ENCODE measurements around the gene SRL. TPM values are rescaled to one million over a fixed set of nuclear protein-coding genes. Genes with fewer than 3 reads are reported as not detected.

SRL gene
- total RNA-seq, 4 donors from 2014 or later: 0.67 to 1.1 (median 0.84) TPM

DNA sequence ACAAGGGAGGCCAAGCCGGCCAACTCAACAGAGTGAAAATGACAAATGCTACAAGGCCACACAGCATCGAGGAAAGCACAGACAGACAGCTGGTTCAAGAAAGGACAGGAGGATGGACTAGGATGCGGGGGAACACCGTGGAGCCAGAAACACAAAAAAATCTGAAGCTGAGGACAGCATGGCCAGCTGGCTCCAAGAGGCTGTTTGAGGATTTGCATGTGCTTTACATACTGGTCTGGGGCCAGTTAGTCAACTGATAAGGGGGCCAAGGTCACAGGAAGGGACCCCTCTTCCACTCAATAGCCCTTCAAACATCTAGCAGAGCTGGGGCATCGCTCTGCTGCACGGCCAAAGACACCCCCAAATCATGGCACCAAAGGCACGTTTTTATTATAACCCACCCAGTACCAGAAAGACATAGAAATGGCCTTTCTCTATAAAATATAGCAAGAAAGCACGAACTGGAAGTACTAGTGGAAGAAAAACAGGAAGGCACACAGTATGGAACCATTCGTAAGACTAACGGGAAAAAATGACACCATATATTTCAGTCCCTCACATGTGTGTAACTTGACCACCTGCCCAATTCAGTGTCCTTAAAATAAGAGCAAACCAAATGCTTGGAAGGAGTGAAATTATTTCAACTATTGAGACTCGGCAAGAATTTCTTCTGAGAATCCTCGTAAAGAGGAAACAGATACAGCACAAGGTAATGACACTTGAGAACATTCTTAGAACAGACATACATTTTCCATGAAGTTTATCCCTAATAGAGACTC lies 7.8 kb upstream of the SRL start:
- Histone ChIP-seq H3K27me3 (no peaks in the 10 kb centered on the region), H3K4me1 (peaks cover 15 to 29% of the 10 kb centered on the region in 2 donors), H3K36me3 (no peaks in the 10 kb centered on the region), H3K27ac (no peak overlapping the region), H3K4me3 (replicated peaks in 1 of 3) (no peak overlapping the region), H3K9me3 (no peaks in the 10 kb centered on the region)
- intact Hi-C loops (cut with DNase I): no loop called here
- TF ChIP-seq POLR2A (IDR thresholded peaks at IDR 0.05): no peak
- TF ChIP-seq, protein P1, sequence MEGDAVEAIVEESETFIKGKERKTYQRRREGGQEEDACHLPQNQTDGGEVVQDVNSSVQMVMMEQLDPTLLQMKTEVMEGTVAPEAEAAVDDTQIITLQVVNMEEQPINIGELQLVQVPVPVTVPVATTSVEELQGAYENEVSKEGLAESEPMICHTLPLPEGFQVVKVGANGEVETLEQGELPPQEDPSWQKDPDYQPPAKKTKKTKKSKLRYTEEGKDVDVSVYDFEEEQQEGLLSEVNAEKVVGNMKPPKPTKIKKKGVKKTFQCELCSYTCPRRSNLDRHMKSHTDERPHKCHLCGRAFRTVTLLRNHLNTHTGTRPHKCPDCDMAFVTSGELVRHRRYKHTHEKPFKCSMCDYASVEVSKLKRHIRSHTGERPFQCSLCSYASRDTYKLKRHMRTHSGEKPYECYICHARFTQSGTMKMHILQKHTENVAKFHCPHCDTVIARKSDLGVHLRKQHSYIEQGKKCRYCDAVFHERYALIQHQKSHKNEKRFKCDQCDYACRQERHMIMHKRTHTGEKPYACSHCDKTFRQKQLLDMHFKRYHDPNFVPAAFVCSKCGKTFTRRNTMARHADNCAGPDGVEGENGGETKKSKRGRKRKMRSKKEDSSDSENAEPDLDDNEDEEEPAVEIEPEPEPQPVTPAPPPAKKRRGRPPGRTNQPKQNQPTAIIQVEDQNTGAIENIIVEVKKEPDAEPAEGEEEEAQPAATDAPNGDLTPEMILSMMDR (IDR thresholded peaks at IDR 0.05): no peak
- WGBS, 2 donors: 83 to 85% methylated on average over 12 of the region's 12 CpGs
- DNase-seq: no peak

- TF ChIP-seq POLR2A (IDR thresholded peaks at IDR 0.05): no peak
- TF ChIP-seq, protein P1 (IDR thresholded peaks at IDR 0.05): peak in 1 of 6 experiments; percentile 3
- no peaks in the 10 kb centered on the region for H3K9me3 ChIP-seq
- H3K27me3 ChIP-seq: no peaks in the 10 kb centered on the region
- DNase-seq: peak; percentile 79 to 82
- 29 to 38% methylated on average over 7 of the region's 7 CpGs for WGBS, 2 donors
- H3K36me3 ChIP-seq: no peaks in the 10 kb centered on the region
- H3K4me1 ChIP-seq: peaks cover 11 to 22% of the 10 kb centered on the region in 2 donors
- peak overlapping the region; percentile 83 to 87 (median 87) for H3K27ac ChIP-seq
- H3K4me3 ChIP-seq (replicated peaks in 1 of 3): no peak overlapping the region
- intact Hi-C loops (cut with DNase I): no loop called here
Measured at GRCh38 chr16:4247460-4247784, 5.5 kb upstream of the SRL start.

DNA sequence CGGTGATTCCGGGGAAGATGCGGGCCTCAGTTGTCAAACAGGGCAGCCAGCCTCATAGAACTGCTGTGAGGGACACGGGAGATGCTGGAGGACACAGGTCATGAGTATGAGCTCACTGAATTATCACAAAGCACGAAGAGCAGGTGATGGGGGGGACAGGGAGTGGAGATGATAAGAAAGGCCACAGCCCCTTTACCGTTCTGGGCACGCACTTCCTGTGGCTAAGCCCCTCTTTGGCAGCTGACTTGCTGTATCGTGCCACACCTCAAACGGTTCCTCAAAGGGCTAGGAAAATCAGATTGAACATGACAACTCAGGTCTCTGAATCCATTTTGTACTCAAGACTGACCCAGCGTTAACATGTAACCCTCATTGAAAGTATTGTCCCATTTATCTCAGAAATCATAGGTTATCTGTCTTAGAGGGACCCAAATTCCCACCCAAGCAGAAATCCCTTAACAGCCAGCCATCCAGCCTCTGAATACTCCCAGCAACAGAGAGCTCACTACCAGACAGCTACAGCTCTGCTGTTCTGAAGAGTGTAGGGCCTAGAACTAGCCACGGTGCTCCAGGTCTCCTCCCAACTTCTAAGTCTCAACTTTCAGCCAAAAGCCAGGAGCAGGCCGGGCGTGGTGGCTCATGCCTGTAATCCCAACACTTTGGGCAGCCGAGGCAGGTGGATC lies 5.0 kb upstream of the SRL start:
- 76 to 77% methylated on average over 10 to 14 of the region's 14 CpGs for WGBS, 2 donors
- no peak for TF ChIP-seq POLR2A (IDR thresholded peaks at IDR 0.05)
- TF ChIP-seq, protein P1 (IDR thresholded peaks at IDR 0.05): no peak
- intact Hi-C loops (cut with DNase I): no loop called here

DNA sequence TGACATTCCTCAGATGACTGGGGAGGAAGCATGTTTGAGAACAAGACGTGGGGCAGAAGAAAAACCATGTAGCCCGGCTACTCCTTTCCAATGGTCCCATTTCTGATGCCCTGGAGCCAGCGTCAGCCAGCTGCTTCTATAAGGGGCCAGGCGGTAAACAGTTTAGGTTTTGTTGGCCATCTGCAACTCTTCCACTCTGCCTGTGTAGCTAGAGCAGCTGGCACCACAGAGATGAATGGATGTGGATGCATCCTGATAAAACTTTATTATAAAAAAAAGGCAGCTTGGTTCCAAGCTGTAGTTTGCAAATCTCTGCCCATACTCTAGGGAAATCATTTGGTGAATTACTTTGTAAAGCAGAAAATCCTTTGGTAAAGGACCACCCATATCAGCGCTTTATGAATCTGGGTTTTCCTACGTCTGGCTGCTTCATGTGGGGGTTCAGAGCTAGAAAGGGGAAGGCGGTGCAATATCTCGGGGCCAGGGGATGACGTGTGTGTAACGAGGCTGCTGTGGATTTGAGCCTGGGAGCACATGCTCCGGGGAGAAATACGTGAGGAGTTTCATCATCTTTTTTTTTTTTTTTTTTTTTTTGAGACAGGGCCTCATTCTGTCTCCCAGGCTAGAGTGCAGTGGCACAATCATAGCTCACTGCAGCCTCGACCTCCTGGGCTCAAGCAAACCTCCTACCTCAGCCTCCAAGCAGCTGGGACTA lies 3.4 kb upstream of the SRL start:
- Histone ChIP-seq H3K36me3 (no peaks in the 10 kb centered on the region), H3K4me3 (replicated peaks in 1 of 3) (no peak overlapping the region), H3K27me3 (no peaks in the 10 kb centered on the region), H3K9me3 (no peaks in the 10 kb centered on the region), H3K4me1 (peaks cover 11 to 32% of the 10 kb centered on the region in 2 donors), H3K27ac (no peak overlapping the region)
- TF ChIP-seq POLR2A (IDR thresholded peaks at IDR 0.05): no peak
- TF ChIP-seq, protein P1 (IDR thresholded peaks at IDR 0.05): no peak
- 85 to 87% methylated on average over 13 of the region's 13 CpGs for WGBS, 2 donors
- intact Hi-C loops (cut with DNase I): no loop called here
- no peak for DNase-seq

More for the DNA sequence above, 5.0 kb upstream of the SRL start:
- H3K9me3 ChIP-seq: no peaks in the 10 kb centered on the region
- no peak for DNase-seq
- H3K36me3 ChIP-seq: no peaks in the 10 kb centered on the region
- peak overlapping the region; percentile 83 to 87 (median 87) for H3K27ac ChIP-seq
- peaks cover 11 to 25% of the 10 kb centered on the region in 2 donors for H3K4me1 ChIP-seq
- H3K27me3 ChIP-seq: no peaks in the 10 kb centered on the region
- H3K4me3 ChIP-seq (replicated peaks in 1 of 3): no peak overlapping the region
